Tibial nerve (tissue), 4 donors: ENCODE measurements around the gene PGC.

Source experiments
- EP300 ChIP-seq, 2 donors: sonication (generic); formaldehyde crosslinking; IDR thresholded peaks; one replicate each; pipeline ENCODE4 v1.6.1; 2017; ENCODE audit warnings: antibody characterized with exemption in 2 of 2, mild to moderate bottlenecking in 1 of 2
- POLR2A ChIP-seq, 2 donors: fragments of 450-650 bp; IDR thresholded peaks; one replicate each; pipeline ENCODE4 v1.6.1; 2017; ENCODE audit warnings: antibody characterized with exemption in 2 of 2, mild to moderate bottlenecking in 2 of 2, moderate library complexity in 2 of 2
- TF ChIP-seq, protein P1 (sequence below), 5 experiments: fragments of 200-600 bp in 3 of 5; fragments of 450-650 bp in 2 of 5; sonication (generic) in 3 of 5; IDR thresholded peaks; one replicate each; pipeline ENCODE4 v1.5.1; 2016 to 2019; ENCODE audit warnings: antibody characterized with exemption in 5 of 5, mild to moderate bottlenecking in 3 of 5, moderate library complexity in 2 of 5

DNA sequence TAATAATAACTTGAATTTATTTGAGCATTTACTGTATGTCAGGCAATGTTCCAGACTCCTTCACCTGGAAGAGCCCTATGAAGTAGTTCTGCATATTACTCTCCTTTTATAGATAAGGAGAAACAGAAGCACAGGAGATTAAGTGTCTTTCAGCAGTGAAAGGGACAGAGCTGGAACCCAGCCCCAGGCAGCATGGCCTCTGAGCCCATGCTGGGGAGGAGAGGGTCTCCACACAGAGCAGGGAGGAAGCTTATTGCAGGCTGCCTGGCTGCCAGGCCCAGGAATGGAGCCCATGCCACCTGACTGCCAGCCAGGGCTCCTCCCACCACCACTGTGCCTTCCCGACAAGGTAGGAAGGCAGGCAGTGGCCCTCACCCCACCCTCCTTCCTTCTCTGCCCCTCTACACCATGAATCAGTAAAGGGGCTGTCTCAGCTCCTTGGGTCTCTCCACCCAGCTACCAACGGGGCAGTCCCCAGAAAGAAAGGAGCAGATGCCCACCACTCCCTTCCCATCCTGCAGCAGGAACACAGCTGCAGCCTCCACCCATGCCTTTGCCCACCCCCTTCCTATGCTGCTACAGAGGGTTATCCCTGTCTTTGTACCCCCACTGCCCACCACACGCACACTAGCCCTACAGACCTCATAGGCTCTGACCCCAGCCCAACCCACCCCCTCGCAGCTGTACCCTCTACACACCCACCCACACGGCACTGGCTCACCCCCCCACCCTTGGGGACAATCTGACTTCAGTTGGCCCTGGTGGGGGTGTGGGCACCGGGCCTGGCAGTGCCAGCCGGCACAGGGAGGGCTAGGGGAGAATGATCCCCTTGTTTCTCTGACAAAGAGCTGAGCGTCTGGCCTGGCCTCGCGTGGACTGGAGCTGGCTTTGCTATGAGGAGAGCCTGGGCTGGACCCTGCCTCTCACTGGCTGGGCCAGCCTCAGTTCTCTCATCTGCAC lies 53.6 kb downstream of the PGC start:
- TF ChIP-seq, protein P1, sequence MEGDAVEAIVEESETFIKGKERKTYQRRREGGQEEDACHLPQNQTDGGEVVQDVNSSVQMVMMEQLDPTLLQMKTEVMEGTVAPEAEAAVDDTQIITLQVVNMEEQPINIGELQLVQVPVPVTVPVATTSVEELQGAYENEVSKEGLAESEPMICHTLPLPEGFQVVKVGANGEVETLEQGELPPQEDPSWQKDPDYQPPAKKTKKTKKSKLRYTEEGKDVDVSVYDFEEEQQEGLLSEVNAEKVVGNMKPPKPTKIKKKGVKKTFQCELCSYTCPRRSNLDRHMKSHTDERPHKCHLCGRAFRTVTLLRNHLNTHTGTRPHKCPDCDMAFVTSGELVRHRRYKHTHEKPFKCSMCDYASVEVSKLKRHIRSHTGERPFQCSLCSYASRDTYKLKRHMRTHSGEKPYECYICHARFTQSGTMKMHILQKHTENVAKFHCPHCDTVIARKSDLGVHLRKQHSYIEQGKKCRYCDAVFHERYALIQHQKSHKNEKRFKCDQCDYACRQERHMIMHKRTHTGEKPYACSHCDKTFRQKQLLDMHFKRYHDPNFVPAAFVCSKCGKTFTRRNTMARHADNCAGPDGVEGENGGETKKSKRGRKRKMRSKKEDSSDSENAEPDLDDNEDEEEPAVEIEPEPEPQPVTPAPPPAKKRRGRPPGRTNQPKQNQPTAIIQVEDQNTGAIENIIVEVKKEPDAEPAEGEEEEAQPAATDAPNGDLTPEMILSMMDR (IDR thresholded peaks at IDR 0.05), result no peak
- TF ChIP-seq POLR2A (IDR thresholded peaks at IDR 0.05) (no peak), EP300 (IDR thresholded peaks at IDR 0.05) (peak in 1 of 2 donors; percentile 68)
